Hepatocyte (in vitro differentiated cells): ENCODE measurements around the gene LGALS9C.
"Not testable (repeated sequence)": the region's sequence is repeated elsewhere in the genome, so short reads cannot be mapped to it uniquely, and the experiment has no call there.

Experiments used
- EZH2 ChIP-seq: fragments of 200-600 bp; sonication (generic); IDR thresholded peaks from 2 replicates; pipeline ENCODE4 v1.6.1; 2016; ENCODE audit warnings: antibody characterized with exemption, mild to moderate bottlenecking, borderline replicate concordance
- EZH2phosphoT487 ChIP-seq: fragments of 200-600 bp; sonication (generic); IDR thresholded peaks from one replicate; pipeline ENCODE4 v1.6.1; 2018; ENCODE audit warnings: antibody characterized with exemption, mild to moderate bottlenecking, low read depth, moderate library complexity; ENCODE audit not compliant: unreplicated experiment, severe bottlenecking
- TF ChIP-seq, protein P1 (sequence below): fragments of 200-600 bp; sonication (generic); IDR thresholded peaks from 2 replicates; pipeline ENCODE4 v1.5.1; 2016; ENCODE audit warnings: antibody characterized with exemption, mild to moderate bottlenecking; ENCODE audit not compliant: poor library complexity

DNA sequence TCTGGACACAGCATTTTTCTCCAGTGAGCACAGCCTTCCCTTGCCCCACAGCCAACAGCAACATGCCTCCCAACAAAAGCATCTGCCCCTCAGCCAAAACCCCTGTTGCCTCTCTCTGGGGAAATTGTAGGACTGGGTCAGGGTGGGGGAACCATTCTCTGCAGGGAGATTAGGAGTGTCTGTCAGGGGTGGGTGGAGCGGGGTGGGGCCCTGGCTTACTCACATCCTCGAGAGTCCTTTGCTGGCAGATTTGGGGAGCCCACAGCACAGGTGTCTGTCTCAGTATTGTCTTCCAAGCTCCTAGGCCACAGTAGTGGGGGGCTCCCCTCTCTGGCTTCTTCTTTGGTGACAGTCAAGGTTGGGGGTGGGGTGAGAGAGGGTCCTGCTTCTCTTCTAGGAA, 28.3 kb upstream of the LGALS9C start:
- TF ChIP-seq, protein P1, sequence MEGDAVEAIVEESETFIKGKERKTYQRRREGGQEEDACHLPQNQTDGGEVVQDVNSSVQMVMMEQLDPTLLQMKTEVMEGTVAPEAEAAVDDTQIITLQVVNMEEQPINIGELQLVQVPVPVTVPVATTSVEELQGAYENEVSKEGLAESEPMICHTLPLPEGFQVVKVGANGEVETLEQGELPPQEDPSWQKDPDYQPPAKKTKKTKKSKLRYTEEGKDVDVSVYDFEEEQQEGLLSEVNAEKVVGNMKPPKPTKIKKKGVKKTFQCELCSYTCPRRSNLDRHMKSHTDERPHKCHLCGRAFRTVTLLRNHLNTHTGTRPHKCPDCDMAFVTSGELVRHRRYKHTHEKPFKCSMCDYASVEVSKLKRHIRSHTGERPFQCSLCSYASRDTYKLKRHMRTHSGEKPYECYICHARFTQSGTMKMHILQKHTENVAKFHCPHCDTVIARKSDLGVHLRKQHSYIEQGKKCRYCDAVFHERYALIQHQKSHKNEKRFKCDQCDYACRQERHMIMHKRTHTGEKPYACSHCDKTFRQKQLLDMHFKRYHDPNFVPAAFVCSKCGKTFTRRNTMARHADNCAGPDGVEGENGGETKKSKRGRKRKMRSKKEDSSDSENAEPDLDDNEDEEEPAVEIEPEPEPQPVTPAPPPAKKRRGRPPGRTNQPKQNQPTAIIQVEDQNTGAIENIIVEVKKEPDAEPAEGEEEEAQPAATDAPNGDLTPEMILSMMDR, result not testable (repeated sequence)
- TF ChIP-seq EZH2phosphoT487, EZH2: not testable (repeated sequence)
